Stimulated activated CD8-positive, alpha-beta memory T cell treated with anti-CD3 and anti-CD28 coated beads, Interleukin-4, amount 100 ng/mL, for 1 hour (primary cell): ENCODE measurements around the gene CLEC16A.

Experiments
- DNase-seq, 2 donors: peaks; one replicate each; pipeline ENCODE4 v3.0.0-alpha.2; 2020; ENCODE audit warnings: low read depth in 2 of 2, low spot score in 1 of 2

Gene CLEC16A

DNA sequence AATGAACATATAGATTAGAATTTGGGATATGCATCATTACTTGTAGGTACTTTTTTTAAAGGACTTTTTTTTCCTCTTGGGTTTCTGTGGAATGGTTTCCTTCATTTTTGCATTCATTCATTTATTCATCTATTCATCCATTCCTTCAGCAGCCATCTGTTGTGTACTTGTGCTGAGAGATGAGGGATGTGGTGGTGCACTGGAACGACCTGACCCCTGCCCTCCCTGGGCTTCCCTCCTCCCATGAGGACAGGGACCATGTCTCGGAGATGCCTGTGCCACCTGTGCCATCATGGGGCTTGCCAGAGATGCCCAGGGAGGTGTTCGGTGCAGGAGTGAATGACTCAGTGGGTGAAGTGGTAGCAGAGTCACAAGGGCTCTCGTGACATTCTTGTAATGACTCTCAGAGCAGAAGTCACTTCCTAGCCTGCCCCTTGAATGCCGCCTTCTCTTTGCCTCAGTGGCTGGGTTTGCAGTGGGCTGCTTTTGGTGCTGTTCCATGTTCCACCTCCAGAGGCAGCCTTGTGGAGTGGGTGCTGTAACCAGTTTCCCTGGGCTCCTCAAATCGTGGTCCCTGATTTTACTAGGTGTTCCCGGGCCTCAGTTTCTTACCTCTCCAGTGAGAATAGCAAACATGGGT, 43.9 kb downstream of the CLEC16A start:
- DNase-seq = no peak

- no peak for DNase-seq
Measured at GRCh38 chr16:10988879-10989278, 44.5 kb downstream of the CLEC16A start.

DNA sequence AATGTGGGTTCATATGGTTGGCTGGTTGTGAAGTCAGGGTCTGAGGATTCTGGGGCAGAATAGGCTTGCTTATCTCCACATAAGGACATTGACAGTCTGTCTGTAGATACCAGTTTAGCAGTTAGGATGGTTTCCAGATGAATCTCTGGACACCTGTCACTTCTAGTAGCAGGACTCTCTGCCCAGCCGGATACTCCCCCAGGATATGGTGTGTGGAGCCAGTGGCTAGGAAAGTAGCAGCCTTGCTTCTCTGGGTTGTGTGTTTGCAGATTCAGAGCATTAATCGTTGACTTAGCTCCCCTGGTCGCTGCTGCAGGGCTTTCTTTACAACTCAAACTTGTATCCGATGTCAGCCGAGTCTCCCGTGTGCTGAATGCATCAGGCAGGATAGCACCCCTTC, 45.2 kb downstream of the CLEC16A start:
- DNase-seq = no peak

- no peak for DNase-seq
Measured at GRCh38 chr16:10990378-10990777, 46.0 kb downstream of the CLEC16A start.

GRCh38 chr16:10992112-10992511, 47.7 kb downstream of the CLEC16A start:
- no peak for DNase-seq

- DNase-seq = no peak
Measured at GRCh38 chr16:10992797-10993196, 48.4 kb downstream of the CLEC16A start.

- DNase-seq = no peak
Measured at GRCh38 chr16:10993649-10994048, 49.3 kb downstream of the CLEC16A start.

DNA sequence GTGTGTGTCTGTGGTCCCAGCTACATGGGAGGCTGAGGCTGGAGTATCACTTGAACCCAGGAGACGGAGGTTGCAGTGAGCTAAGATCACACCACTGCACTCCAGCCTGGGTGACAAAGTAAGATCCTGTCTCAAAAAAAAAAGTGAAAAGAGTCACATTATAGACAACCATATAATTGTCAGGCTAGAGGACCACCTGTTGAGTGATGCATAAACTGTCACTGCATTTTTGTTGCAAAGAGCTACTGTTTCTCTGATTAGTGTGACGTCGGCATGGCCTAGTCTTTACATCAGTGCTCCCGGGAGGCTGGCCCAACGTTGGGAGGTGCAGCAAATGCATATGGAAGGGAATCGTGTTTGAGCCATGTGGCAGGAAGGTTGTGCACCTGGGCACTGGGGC, 50.2 kb downstream of the CLEC16A start:
- DNase-seq = no peak

- no peak for DNase-seq
Measured at GRCh38 chr16:10995565-10995964, 51.2 kb downstream of the CLEC16A start.

- no peak for DNase-seq
Measured at GRCh38 chr16:10997485-10997884, 53.1 kb downstream of the CLEC16A start.

DNA sequence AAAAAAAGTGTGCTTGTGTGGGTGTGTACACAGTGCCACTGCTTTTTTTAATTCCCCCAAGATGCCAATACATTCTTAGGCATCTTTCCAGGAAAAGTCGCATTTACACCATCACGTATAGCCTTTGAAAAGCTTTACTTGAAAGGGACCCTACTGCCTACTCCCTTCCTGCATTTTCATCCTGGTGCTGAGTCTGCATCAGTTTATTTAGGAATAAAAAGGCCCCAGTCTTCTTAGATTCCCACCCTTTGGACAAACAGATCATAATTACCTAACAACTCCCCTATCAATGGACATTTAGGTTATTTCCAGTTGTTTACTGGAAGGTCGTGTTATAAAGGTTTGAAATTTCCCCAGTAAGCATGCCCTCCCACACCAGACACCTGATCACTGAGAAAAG, 54.9 kb downstream of the CLEC16A start:
- no peak for DNase-seq

DNA sequence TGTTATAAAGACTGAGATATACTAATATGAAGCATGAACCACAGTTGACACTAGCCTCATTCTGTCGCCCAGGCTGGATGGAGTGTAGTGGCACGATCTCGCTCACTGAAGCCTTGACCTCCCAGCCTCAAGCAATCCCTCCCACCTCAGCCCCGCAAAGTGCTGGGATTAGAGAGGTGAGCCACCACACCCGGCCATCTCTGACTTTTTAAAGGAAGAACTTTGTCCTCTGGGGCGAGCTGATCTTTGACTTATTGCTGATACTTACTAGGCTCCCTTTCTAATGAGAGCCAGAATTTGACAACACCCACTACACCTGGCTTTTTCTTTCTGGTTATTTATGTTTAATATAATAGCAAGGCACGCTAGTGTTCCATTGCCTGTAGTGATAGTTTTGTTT, 57.2 kb downstream of the CLEC16A start:
- DNase-seq = no peak

GRCh38 chr16:11003141-11003540, 58.8 kb downstream of the CLEC16A start:
- no peak for DNase-seq

GRCh38 chr16:11004351-11004750, 60.0 kb downstream of the CLEC16A start:
- DNase-seq = no peak

DNA sequence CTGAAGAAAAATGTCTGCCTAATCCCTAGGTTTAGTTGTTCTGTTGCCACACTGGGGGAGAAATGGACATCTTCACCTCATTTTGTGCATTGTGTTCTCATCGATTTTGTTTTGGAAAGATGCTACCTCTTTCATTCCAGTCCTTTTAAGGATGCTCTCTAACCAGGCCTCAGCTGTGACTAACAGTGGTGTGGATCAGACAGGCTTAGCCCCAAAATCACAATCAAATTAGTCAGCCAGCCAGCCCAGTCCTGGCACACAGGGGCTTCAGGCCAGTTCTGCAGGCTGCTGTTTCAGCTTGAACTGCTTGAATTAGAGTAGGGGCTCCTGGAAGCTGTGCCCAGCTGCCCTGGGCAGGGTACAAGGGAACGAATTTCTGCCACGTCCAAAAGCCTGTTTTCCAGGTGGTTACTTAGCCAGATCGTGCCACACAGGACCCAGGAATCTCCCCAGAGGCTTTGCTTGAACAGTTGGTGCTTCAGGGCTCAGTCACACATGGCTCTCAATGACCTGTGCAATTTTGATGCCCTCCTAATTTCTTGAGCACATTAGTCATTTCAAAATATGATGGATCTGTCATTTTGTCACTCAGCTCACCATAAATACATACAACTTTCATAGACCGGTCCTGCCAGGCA, 60.7 kb downstream of the CLEC16A start:
- DNase-seq = no peak

GRCh38 chr16:11005611-11005975, 61.2 kb downstream of the CLEC16A start:
- no peak for DNase-seq

GRCh38 chr16:11006656-11007055, 62.3 kb downstream of the CLEC16A start:
- DNase-seq = no peak

DNA sequence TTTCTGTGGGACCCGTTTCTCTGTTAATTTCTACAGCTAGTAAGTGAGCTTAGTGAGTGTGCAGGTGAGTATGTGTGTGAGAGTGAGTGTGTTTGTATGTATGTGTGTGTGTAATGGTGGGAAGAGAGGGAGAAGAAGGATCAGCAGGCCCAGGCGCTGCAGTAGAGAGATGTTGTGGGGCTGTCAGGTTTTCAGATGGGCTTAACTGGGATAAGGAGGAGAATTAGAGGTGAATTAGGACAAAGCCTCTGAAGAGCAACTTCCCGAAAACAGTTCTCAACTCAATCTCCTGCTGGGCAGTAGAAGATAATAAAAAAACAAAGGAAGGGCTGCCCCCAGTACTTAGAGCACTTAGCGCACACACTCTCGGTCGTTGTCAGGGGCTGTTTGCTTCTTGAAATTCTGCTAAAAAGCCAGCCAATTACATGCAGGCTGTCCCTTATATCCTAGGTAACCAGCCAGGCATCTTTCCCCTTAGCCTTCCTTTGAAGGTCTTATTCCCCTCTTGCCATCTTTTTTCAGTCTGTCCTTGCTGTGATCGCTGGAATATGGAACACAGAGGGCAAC, 63.4 kb downstream of the CLEC16A start:
- DNase-seq = no peak

DNA sequence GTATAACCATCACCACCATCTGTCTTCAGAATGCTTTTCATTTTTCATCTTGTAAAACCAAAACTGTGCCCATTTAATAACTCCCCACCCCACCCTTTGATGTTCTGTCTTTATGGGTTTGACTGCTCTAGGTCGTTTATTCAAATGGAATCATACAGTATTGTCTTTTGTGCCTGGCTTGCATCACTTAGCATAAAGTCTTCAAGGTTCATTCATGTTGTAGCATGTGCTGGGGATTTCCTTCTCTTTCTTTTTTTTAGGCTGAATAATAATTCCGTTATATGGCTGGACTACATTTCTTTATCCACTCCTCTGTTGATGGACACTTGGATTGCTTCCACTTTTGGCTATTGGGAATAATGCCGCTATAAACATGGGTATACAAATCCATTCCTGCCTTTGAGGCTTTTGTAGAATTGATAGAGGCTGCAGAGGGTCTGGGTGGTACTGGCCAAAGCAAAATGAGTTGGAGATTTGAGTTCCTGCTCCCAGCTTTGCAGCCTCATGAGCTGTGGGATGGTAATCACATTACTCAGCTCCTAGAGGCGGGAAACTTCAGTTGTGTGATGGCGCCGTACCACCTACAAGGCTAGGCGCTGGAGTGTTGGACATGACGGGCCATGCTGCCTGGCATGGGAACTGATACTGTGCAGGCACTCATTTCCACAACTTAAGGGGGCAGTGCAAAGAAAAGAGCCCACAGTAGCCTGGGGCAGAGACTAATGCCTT, 64.8 kb downstream of the CLEC16A start:
- no peak for DNase-seq

DNA sequence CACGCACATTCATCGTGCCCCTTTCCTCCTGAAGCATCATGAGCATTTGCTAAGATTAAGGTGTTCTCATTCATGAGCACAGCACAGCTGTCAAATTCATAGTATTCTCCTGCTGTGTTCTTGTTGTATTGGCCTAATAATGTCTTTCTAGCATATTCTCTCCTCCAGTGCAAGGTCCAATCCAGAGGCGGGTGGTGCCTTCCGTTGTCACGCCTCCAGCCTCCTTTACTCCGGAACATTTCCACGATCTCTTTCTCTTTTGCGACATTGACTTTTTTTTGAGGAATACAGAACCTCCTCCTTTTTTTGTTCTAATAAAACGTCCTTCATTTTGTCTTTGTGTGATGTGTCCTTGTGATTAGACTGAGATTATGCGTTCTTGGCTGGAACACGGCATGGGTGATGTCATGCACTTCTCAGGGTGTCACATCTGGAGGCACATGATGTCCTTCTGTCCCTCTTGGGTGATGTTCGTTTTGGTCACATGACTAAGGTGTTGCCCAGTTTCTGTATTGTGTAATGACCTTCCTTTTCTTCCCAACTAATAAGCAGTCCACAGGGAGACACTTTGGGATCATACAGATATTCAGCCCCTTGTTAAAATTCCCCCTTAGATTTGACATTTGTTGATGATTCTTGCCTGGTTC, 66.3 kb downstream of the CLEC16A start:
- no peak for DNase-seq

DNA sequence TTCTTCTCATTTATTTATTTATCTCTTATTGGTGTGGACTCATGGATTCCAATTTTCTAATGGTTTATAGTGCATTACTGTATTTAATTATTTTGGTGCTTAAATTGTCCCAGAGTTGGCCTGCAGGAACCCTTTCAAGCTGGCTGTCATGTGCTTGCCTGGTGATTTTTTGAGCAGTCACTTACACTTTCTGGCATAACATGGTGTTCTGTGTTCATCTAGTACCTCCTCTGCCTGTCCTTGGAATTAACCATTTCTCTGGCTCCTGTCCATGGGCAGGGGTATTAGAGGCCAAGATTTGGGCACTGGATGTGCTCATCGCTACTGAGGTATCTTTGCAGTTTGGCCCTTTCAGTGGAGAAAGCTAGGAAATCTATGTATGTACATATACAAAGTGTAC, 67.0 kb downstream of the CLEC16A start:
- no peak for DNase-seq

DNA sequence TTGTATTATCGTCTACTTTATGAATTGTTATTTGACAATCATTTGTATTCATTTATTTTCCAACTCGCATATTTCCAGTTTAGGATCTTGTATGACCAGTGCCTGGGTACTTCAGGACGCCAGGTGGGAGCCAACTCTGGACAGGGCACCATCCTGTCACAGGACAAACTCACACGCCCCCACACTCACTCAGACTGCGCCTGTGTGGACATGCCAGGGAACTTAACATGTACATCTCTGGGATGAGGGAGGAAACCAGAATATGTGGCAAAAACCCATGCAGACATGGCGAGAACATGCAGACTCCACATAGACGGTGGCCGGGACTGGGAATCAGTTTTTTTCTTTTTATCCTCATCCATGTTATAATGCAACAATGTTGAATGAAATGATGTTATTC, 68.5 kb downstream of the CLEC16A start:
- no peak for DNase-seq
